ENCODE results near the gene FNDC1. TPM values are rescaled to one million over a fixed set of nuclear protein-coding genes. Genes with fewer than 3 reads are reported as not detected.
"Not testable (repeated sequence)": the region's sequence is repeated elsewhere in the genome, so short reads cannot be mapped to it uniquely, and the experiment has no call there.

FNDC1 gene
- total and polyA plus RNA-seq, 3 experiments from 2014 or later, result 0.04 TPM; not detected in 1

GRCh38 chr6:159267165-159267564 is 98.0 kb downstream of the FNDC1 start:
- H3K4me3 Mint-ChIP-seq, result no peak overlapping the region
- no peak overlapping the region for H3K4me3 ChIP-seq (ENCODE audit: low read length)
- no peaks in the 10 kb centered on the region for H3K4me1 Mint-ChIP-seq
- H3K9me3 ChIP-seq (ENCODE audit: low read length), result no peaks in the 10 kb centered on the region
- no peak overlapping the region for H3K27ac ChIP-seq (ENCODE audit: low read depth, low read length)
- no peaks in the 10 kb centered on the region for H3K9me3 Mint-ChIP-seq
- H3K4me1 ChIP-seq (ENCODE audit: insufficient read depth, low read length), result no peaks in the 10 kb centered on the region
- no peak overlapping the region for H3K27ac Mint-ChIP-seq
- no peaks in the 10 kb centered on the region for H3K27me3 ChIP-seq (ENCODE audit: insufficient read depth, low read length, poor library complexity, severe bottlenecking)
- H3K36me3 Mint-ChIP-seq, result peaks cover 0 to 2% (median 0%) of the 10 kb centered on the region in 3 donors
- CTCF ChIA-PET, result no interaction called here
- POLR2A ChIA-PET, result no interaction called here
- peaks cover 3 to 31% of the 10 kb centered on the region in 2 donors for H3K27me3 Mint-ChIP-seq
- DNase-seq, result no peak
- no peaks in the 10 kb centered on the region for H3K36me3 ChIP-seq (ENCODE audit: insufficient read depth, low read length)

GRCh38 chr6:159268511-159268910 is 99.3 kb downstream of the FNDC1 start:
- DNase-seq, result no peak
- no peak overlapping the region for H3K27ac Mint-ChIP-seq
- ChIA-PET CTCF (no interaction called here), POLR2A (no interaction called here)
- H3K4me1 ChIP-seq (ENCODE audit: insufficient read depth, low read length), result no peaks in the 10 kb centered on the region
- no peak overlapping the region for H3K4me3 Mint-ChIP-seq
- peaks cover 0 to 2% (median 0%) of the 10 kb centered on the region in 3 donors for H3K36me3 Mint-ChIP-seq
- peaks cover 2 to 34% of the 10 kb centered on the region in 2 donors for H3K27me3 Mint-ChIP-seq
- H3K27ac ChIP-seq (ENCODE audit: low read depth, low read length), result no peak overlapping the region
- H3K27me3 ChIP-seq (ENCODE audit: insufficient read depth, low read length, poor library complexity, severe bottlenecking), result no peaks in the 10 kb centered on the region
- no peaks in the 10 kb centered on the region for H3K4me1 Mint-ChIP-seq
- H3K9me3 Mint-ChIP-seq, result no peaks in the 10 kb centered on the region
- H3K36me3 ChIP-seq (ENCODE audit: insufficient read depth, low read length), result no peaks in the 10 kb centered on the region
- H3K4me3 ChIP-seq (ENCODE audit: low read length), result no peak overlapping the region
- no peaks in the 10 kb centered on the region for H3K9me3 ChIP-seq (ENCODE audit: low read length)

- peaks cover 0 to 2% (median 0%) of the 10 kb centered on the region in 3 donors for H3K36me3 Mint-ChIP-seq
- H3K27me3 ChIP-seq (ENCODE audit: insufficient read depth, low read length, poor library complexity, severe bottlenecking), result no peaks in the 10 kb centered on the region
- POLR2A ChIA-PET, result no interaction called here
- no peaks in the 10 kb centered on the region for H3K9me3 ChIP-seq (ENCODE audit: low read length)
- H3K4me3 Mint-ChIP-seq, result no peak overlapping the region
- H3K4me1 Mint-ChIP-seq, result no peaks in the 10 kb centered on the region
- peaks cover 0 to 1% (median 0%) of the 10 kb centered on the region in 5 donors for H3K9me3 Mint-ChIP-seq
- no peak overlapping the region for H3K4me3 ChIP-seq (ENCODE audit: low read length)
- DNase-seq, result no peak
- no peak overlapping the region for H3K27ac ChIP-seq (ENCODE audit: low read depth, low read length)
- H3K36me3 ChIP-seq (ENCODE audit: insufficient read depth, low read length), result no peaks in the 10 kb centered on the region
- no peaks in the 10 kb centered on the region for H3K4me1 ChIP-seq (ENCODE audit: insufficient read depth, low read length)
- peaks cover 2 to 46% of the 10 kb centered on the region in 2 donors for H3K27me3 Mint-ChIP-seq
- CTCF ChIA-PET, result no interaction called here
- no peak overlapping the region for H3K27ac Mint-ChIP-seq
Observed at GRCh38 chr6:159271257-159271656, 102.1 kb downstream of the FNDC1 start.

DNA sequence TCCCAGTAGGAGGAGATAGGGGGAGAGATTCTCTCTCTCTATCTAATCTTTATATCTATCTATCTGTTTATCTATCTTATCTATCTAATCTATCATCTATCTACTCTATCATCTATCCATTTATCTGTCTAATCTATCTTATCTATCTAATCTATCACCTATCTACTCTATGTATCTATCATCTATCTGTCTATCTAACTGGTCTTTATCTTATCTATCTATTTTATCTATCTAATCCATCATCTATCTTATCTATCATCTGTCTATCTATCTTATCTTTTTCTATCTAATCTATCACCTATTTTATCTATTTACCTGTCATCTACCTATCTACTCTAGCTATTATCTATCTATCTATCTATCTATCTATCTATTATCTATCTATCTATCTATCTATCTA is 109.4 kb downstream of the FNDC1 start:
- Histone ChIP-seq H3K27me3 (ENCODE audit: insufficient read depth, low read length, poor library complexity, severe bottlenecking) (no peaks in the 10 kb centered on the region), H3K4me1 (ENCODE audit: insufficient read depth, low read length) (no peaks in the 10 kb centered on the region), H3K9me3 (ENCODE audit: low read length) (no peaks in the 10 kb centered on the region), H3K27ac (ENCODE audit: low read depth, low read length) (no peak overlapping the region), H3K4me3 (ENCODE audit: low read length) (no peak overlapping the region), H3K36me3 (ENCODE audit: insufficient read depth, low read length) (no peaks in the 10 kb centered on the region)
- Mint-ChIP-seq H3K4me1 (no peaks in the 10 kb centered on the region), H3K27ac (no peak overlapping the region), H3K9me3 (peaks cover 0 to 1% (median 0%) of the 10 kb centered on the region in 5 donors), H3K36me3 (no peaks in the 10 kb centered on the region), H3K4me3 (no peak overlapping the region), H3K27me3 (peaks cover 10 to 38% of the 10 kb centered on the region in 2 donors)
- DNase-seq, result no peak
- ChIA-PET POLR2A (no interaction called here), CTCF (no interaction called here)

DNA sequence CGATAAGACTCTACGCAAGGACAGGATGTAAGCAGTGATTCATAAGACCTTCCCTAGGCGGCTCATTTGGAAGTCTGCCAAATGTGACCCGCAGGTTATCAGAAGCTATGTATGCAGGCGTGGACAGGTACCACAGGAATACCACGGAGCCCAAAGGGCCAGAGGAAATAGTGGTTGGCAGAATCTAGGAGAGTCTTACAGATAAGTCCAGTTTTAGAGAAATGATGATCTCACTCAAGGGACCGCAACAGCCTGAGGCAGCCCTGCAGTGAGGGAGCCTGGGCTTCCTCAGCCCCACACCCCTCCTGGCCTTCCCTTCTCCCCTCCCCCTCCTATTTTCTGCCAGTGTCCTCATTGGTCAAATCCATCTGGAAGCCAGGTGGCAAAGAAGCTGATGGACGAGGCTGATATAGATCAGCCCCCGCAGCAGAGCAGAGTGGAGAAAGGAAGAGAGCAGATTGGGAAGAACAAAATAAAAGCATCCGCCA is 110.6 kb downstream of the FNDC1 start:
- Mint-ChIP-seq H3K4me1 (no peaks in the 10 kb centered on the region), H3K27me3 (peaks cover 10 to 33% of the 10 kb centered on the region in 2 donors), H3K27ac (no peak overlapping the region), H3K4me3 (no peak overlapping the region), H3K36me3 (no peaks in the 10 kb centered on the region), H3K9me3 (peaks cover 0 to 1% (median 0%) of the 10 kb centered on the region in 5 donors)
- Histone ChIP-seq H3K36me3 (ENCODE audit: insufficient read depth, low read length) (no peaks in the 10 kb centered on the region), H3K9me3 (ENCODE audit: low read length) (no peaks in the 10 kb centered on the region), H3K4me3 (ENCODE audit: low read length) (no peak overlapping the region), H3K4me1 (ENCODE audit: insufficient read depth, low read length) (no peaks in the 10 kb centered on the region), H3K27ac (ENCODE audit: low read depth, low read length) (no peak overlapping the region), H3K27me3 (ENCODE audit: insufficient read depth, low read length, poor library complexity, severe bottlenecking) (no peaks in the 10 kb centered on the region)
- DNase-seq, result no peak
- ChIA-PET POLR2A (no interaction called here), CTCF (no interaction called here)

- no peaks in the 10 kb centered on the region for H3K27me3 ChIP-seq (ENCODE audit: insufficient read depth, low read length, poor library complexity, severe bottlenecking)
- ChIA-PET CTCF (no interaction called here), POLR2A (no interaction called here)
- no peak overlapping the region for H3K4me3 Mint-ChIP-seq
- no peaks in the 10 kb centered on the region for H3K36me3 ChIP-seq (ENCODE audit: insufficient read depth, low read length)
- H3K27ac ChIP-seq (ENCODE audit: low read depth, low read length), result no peak overlapping the region
- H3K9me3 Mint-ChIP-seq, result peaks cover 0 to 13% (median 12%) of the 10 kb centered on the region in 5 donors
- peaks cover 19 to 20% of the 10 kb centered on the region in 2 donors for H3K27me3 Mint-ChIP-seq
- no peaks in the 10 kb centered on the region for H3K4me1 Mint-ChIP-seq
- H3K4me1 ChIP-seq (ENCODE audit: insufficient read depth, low read length), result no peaks in the 10 kb centered on the region
- no peak overlapping the region for H3K27ac Mint-ChIP-seq
- H3K4me3 ChIP-seq (ENCODE audit: low read length), result no peak overlapping the region
- no peaks in the 10 kb centered on the region for H3K9me3 ChIP-seq (ENCODE audit: low read length)
- no peak for DNase-seq
- H3K36me3 Mint-ChIP-seq, result no peaks in the 10 kb centered on the region
Observed at GRCh38 chr6:159282421-159282820, 113.2 kb downstream of the FNDC1 start.

DNA sequence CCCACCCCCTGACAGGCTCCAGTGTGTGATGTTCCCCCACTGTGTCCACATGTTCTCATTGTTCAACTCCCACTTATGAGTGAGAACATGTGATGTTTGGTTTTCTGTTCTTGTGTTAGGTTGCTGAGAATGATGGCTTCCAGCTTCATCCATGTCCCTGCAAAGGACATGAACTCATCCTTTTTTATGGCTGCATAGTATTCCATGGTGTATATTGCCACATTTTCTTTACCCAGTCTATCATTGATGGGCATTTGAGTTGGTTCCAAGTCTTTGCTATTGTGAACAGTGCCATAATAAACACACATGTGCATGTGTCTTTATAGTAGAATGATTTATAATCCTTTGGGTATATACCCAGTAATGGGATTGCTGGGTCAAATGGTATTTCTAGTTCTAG is 115.5 kb downstream of the FNDC1 start:
- Mint-ChIP-seq H3K9me3 (peaks cover 0 to 17% (median 12%) of the 10 kb centered on the region in 5 donors), H3K27me3 (peaks cover 20 to 30% of the 10 kb centered on the region in 2 donors)
- H3K4me3 Mint-ChIP-seq; H3K27me3 ChIP-seq (ENCODE audit: insufficient read depth, low read length, poor library complexity, severe bottlenecking); H3K4me1 Mint-ChIP-seq; H3K27ac Mint-ChIP-seq; H3K27ac ChIP-seq (ENCODE audit: low read depth, low read length); H3K4me1 ChIP-seq (ENCODE audit: insufficient read depth, low read length); CTCF ChIA-PET; POLR2A ChIA-PET; H3K4me3 ChIP-seq (ENCODE audit: low read length); H3K36me3 Mint-ChIP-seq; H3K9me3 ChIP-seq (ENCODE audit: low read length); H3K36me3 ChIP-seq (ENCODE audit: insufficient read depth, low read length); DNase-seq: not testable (repeated sequence)

- H3K27ac Mint-ChIP-seq, result no peak overlapping the region
- ChIA-PET POLR2A (no interaction called here), CTCF (no interaction called here)
- peaks cover 17 to 53% of the 10 kb centered on the region in 2 donors for H3K27me3 Mint-ChIP-seq
- Histone ChIP-seq H3K9me3 (ENCODE audit: low read length) (no peaks in the 10 kb centered on the region), H3K27me3 (ENCODE audit: insufficient read depth, low read length, poor library complexity, severe bottlenecking) (no peaks in the 10 kb centered on the region), H3K27ac (ENCODE audit: low read depth, low read length) (no peak overlapping the region), H3K36me3 (ENCODE audit: insufficient read depth, low read length) (no peaks in the 10 kb centered on the region), H3K4me1 (ENCODE audit: insufficient read depth, low read length) (no peaks in the 10 kb centered on the region), H3K4me3 (ENCODE audit: low read length) (no peak overlapping the region)
- no peak for DNase-seq
- no peaks in the 10 kb centered on the region for H3K4me1 Mint-ChIP-seq
- H3K36me3 Mint-ChIP-seq, result no peaks in the 10 kb centered on the region
- H3K9me3 Mint-ChIP-seq, result peaks cover 0 to 3% (median 0%) of the 10 kb centered on the region in 5 donors
- no peak overlapping the region for H3K4me3 Mint-ChIP-seq
Observed at GRCh38 chr6:159298840-159299239, 129.6 kb downstream of the FNDC1 start.

DNA sequence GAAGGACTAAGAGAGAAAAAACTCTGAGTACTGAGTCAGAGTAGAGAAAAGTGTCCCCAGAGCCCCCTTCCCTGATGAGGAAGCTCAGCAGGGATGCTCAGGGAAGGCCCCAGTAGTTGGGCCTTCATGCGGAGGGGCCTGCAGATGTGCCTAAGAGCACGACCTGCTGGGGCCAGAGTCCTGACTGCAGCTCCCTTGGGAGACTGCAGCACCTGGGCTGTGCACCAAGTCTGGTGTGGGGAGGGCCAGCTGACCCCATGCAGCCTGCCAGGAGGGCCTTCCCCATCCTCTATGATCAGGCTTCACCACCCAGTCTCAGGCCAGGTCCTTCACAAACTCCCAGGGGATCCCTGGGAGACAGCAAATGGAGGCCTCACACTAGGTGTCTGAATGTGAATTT is 130.4 kb downstream of the FNDC1 start:
- no peak for DNase-seq
- no peaks in the 10 kb centered on the region for H3K4me1 ChIP-seq (ENCODE audit: insufficient read depth, low read length)
- peaks cover 13 to 59% of the 10 kb centered on the region in 2 donors for H3K27me3 Mint-ChIP-seq
- ChIA-PET CTCF (no interaction called here), POLR2A (no interaction called here)
- no peak overlapping the region for H3K4me3 Mint-ChIP-seq
- H3K4me3 ChIP-seq (ENCODE audit: low read length), result no peak overlapping the region
- no peaks in the 10 kb centered on the region for H3K36me3 ChIP-seq (ENCODE audit: insufficient read depth, low read length)
- no peaks in the 10 kb centered on the region for H3K9me3 ChIP-seq (ENCODE audit: low read length)
- no peak overlapping the region for H3K27ac Mint-ChIP-seq
- no peaks in the 10 kb centered on the region for H3K4me1 Mint-ChIP-seq
- no peaks in the 10 kb centered on the region for H3K27me3 ChIP-seq (ENCODE audit: insufficient read depth, low read length, poor library complexity, severe bottlenecking)
- H3K9me3 Mint-ChIP-seq, result peaks cover 0 to 3% (median 0%) of the 10 kb centered on the region in 5 donors
- H3K27ac ChIP-seq (ENCODE audit: low read depth, low read length), result no peak overlapping the region
- no peaks in the 10 kb centered on the region for H3K36me3 Mint-ChIP-seq
